ENCODE data around the gene WNK4.

Gene WNK4

DNA sequence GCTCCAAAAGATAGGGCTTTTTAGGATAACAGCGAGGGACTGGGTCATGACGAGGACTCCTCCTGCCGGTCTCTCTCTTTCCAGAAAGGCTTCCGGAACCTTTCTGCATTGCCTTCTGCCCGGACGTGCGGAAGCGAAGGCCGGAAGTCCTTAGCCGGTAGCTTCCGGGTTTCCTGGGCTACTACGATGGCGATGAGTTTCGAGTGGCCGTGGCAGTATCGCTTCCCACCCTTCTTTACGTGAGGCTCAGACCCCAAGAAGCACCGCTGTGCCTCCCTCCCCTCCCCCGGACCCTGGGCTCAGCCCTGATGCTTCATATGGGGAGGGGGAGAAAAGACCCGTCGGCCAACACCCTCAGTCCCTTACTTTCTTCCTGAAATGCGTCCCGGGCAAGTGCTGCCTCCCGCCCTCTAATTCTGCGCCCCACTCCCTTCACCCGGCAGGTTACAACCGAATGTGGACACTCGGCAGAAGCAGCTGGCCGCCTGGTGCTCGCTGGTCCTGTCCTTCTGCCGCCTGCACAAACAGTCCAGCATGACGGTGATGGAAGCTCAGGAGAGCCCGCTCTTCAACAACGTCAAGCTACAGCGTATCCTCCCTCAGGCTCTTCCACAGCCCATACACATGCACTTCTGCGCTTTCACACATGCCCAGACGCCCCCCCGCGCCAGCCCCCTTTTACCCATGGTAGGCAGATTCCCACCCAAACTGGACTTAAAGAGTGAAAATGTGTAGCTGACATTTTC is 6.9 kb upstream of the WNK4 start, which contains the start of gene VPS25:
Gene VPS25 (plus strand): TSS at position 160 of the 746 bp plus-strand sequence. CDS start 27 bp downstream, at position 187.
- DNase-seq: peak; percentile 79 to 86

DNA sequence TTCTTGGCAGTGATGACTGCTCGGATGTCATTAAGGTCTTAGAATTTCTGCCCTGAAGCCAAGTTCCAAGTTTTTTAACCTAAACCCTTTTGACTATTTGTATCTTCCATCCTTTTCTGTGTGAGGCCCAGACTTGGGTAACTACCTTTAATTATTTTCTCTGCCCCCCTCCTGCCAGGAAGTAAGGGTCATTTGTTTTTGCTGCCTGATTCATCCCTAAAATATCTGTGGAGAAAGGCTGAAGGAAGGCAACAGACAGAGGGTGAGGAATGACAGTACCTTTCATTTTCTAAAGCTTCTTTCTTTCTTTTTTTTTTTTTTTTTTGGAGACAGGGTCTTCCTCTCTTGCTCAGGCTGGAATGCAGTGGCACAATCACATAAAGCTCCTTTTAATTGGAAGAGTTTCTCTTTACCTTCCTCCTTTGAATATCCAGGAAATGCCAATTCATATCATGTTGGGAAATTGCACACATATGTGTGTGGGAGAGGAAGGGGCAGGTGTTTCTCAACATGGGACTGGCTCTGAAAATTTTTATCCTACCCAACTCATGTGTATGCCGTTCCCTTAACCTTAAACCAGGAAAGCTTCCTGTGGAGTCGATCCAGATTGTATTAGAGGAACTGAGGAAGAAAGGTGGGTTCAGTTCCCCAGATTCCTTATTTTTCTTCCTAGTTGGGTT is 6.2 kb upstream of the WNK4 start:
- peak in 1 of 2 donors; percentile 64 for DNase-seq

DNA sequence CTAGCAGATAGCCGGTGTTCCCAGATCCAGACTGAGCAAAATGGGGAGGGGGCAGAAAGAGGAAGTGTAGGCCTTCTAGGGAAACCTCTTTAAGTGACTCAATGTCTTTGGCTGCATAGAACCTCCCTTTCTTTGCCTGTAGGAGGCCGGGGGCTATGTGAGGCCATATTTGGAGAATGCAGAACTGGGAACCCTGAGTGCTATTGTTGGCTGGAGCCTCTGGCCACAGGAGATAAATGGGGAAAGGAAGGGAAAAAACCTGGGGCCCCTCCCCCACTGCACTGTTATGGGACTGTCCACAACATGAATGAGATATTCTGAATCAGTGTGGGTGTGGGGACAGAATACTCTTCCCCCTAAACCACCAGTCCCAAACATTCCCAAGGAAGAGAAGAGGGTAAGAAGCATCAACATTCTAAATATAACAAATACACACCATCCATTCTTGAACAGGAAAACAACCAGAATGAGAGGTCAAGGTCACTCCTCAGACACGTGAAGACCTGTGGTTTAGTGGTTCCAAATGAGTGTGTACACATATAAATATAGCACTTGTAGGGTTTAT is 4.8 kb upstream of the WNK4 start:
- DNase-seq: peak; percentile 85 to 95

DNA sequence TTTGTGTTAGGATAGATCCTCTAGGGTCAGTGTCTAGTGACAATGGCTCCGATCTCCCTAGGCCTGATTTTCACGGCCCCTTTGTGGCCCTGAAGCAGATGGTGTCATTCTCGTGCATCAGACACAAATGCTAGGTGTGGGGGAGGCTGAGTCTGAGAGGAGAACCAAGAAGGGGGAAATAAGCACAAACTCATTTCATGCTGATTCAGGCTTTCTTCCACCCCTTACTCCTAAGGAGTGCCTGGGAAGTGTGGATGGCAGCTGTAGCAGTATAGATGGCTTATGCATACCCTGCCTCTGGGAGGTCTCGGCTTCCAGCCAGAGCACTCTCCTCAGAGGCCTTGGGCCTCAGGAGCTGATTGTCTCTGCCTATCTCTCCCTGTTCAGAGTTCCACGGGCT is 1.8 kb upstream of the WNK4 start:
- DNase-seq: no peak

- DNase-seq: no peak
These were observed 990 bp upstream of the WNK4 start for GRCh38 chr17:42779304-42779935.

DNA sequence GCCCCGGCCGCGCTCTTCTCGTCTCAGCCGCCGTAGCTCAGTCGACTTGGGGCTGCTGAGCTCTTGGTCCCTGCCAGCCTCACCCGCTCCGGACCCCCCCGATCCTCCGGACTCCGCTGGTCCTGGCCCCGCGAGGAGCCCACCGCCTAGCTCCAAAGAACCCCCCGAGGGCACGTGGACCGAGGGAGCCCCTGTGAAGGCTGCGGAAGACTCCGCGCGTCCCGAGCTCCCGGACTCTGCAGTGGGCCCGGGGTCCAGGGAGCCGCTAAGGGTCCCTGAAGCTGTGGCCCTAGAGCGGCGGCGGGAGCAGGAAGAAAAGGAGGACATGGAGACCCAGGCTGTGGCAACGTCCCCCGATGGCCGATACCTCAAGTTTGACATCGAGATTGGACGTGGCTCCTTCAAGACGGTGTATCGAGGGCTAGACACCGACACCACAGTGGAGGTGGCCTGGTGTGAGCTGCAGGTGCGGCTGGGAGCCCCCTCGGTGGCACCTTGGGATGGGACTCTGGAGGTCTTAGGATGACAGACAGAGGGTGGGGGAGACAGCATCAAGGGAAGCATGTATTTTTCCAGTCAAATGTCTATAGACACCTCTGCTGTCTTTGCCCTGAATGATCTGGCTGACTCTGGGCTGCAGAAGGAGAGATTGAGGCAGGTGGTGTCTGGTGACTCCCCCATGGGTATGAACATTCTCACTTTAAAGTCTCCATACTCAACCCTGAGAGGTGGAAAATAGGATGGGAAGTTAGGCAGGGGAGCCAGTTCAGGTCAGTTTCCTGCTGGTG is 635 bp downstream of the WNK4 start:
- DNase-seq: no peak

- DNase-seq: no peak
These were observed 1.3 kb downstream of the WNK4 start for GRCh38 chr17:42781639-42782165.

DNA sequence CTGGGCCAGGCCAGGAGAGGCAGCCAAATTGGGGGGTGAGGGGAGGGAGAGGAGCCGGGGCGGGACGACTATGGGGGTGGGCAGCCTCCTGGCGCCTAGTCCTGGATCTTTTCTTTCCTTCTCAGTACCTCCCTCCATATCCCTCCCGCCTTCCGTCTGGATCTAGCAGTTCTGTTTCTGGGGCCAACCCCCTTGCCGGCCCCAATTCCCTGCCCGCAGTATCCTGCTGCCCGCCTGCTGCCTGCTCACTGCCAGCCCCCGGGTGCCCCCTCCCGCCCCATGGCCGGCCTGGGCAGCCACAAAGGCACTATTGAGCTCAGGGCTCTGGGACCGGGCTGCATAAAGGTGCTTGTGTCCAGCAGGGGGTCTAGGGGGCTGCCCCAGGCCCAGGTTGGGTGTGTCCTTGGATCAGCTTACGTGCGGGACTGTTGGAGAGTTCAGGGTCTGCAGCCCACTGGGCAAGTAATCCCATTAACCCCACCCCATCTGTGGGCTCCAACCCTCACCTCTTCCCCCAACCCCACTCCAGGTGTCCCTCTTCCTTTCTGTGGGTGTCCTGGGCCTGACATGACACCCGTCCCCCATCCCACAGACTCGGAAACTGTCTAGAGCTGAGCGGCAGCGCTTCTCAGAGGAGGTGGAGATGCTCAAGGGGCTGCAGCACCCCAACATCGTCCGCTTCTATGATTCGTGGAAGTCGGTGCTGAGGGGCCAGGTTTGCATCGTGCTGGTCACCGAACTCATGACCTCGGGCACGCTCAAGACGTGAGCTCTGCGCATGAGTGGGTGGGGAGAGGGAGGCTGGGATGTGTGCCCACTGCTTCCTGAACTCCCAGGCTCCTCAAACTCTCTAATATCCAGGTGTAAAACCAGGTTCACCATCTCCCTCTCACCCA is 2.0 kb downstream of the WNK4 start:
- DNase-seq: no peak

DNA sequence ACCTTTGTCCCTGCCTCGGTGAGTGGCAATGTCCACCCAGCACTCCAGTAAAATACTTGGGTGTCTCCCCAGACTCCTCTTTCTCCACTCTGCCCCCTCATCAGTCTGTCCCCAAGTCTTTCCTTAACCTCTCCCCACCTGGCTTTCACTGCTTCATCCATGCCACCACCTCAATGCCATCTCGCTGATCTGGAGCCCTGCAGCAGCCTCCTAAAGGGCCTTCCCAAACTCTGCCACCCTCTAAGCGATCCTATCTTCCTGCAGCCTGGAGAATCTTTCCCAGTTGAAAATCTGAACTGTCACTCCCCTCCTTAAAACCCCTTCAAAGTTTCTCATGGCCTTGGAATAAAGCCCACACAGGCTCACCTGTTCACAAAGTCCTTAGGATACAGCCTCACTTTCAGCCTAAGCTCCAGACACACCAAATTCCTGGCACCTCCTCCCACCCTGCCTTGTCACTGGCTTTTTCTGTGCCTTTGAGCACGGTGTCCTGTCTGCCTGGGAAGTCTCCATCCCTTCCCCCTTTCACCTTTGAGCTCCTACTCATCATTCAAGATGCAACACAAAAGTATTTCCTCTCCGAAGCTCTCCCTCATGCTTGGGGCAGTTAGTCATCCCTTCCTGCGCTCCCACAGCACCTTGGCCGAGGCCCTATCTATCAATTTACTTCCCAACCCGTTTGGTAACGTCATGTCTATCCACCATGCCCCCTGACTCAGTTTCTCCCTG is 2.8 kb downstream of the WNK4 start:
- no peak for DNase-seq

GRCh38 chr17:42783791-42784138 is 3.4 kb downstream of the WNK4 start:
- no peak for DNase-seq

DNA sequence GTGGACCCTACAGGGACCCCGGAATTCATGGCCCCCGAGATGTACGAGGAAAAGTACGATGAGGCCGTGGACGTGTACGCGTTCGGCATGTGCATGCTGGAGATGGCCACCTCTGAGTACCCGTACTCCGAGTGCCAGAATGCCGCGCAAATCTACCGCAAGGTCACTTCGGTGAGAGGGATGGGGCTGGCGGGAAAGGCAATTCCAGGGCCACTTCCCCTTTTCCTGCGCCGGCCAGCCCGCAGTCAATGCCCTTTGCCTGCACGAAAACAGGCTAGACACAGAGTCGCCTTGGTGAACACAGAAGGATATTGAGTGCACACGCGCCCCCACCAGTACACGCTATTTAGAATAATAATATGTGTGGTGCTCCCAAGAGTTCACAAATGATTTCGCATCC is 4.0 kb downstream of the WNK4 start:
- DNase-seq: peak in 1 of 2 donors; percentile 40

DNA sequence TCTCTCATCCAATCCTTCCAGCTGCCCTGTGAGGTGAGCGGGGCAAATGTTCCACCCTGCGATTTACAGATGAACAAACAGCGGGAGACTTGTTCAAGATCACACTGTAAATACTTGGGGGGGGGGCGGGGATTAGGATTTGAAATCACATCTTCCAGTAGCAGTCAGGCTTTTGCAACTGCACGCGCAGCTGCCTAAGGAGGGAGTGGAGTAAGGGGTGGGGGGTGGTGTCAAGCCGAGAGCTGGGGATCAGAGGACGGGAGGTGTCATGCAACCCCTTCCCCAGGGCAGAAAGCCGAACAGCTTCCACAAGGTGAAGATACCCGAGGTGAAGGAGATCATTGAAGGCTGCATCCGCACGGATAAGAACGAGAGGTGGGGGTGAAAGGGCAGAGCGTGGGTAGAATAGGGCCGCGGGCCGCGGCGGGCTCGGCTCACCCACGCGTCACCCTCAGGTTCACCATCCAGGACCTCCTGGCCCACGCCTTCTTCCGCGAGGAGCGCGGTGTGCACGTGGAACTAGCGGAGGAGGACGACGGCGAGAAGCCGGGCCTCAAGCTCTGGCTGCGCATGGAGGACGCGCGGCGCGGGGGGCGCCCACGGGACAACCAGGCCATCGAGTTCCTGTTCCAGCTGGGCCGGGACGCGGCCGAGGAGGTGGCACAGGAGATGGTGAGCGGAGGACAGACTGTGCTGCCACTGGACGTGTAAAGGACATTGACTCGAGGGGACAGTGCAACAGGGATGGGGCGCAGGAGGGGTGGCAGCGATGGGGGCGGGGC is 4.6 kb downstream of the WNK4 start:
- no peak for DNase-seq

GRCh38 chr17:42787266-42787665 is 6.9 kb downstream of the WNK4 start:
- no peak for DNase-seq

- DNase-seq: no peak
These were observed 11.5 kb downstream of the WNK4 start for GRCh38 chr17:42791948-42792347.

- DNase-seq: no peak
These were observed 12.1 kb downstream of the WNK4 start for GRCh38 chr17:42792545-42792944.

GRCh38 chr17:42795061-42795460 is 14.7 kb downstream of the WNK4 start:
- no peak for DNase-seq

DNA sequence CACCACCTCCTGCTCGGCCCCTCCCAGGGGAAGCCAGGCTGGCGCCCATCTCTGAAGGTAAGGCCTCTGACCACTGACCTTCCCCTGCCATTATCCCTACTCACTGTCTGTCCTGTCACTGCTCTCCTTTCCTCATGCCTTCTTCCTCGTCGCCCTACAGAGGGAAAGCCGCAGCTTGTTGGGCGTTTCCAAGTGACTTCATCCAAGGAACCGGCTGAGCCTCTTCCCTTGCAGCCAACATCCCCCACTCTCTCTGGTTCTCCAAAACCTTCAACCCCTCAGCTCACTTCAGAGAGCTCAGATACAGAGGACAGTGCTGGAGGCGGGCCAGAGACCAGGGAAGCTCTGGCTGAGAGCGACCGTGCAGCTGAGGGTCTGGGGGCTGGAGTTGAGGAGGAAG is 15.1 kb downstream of the WNK4 start:
- no peak for DNase-seq

DNA sequence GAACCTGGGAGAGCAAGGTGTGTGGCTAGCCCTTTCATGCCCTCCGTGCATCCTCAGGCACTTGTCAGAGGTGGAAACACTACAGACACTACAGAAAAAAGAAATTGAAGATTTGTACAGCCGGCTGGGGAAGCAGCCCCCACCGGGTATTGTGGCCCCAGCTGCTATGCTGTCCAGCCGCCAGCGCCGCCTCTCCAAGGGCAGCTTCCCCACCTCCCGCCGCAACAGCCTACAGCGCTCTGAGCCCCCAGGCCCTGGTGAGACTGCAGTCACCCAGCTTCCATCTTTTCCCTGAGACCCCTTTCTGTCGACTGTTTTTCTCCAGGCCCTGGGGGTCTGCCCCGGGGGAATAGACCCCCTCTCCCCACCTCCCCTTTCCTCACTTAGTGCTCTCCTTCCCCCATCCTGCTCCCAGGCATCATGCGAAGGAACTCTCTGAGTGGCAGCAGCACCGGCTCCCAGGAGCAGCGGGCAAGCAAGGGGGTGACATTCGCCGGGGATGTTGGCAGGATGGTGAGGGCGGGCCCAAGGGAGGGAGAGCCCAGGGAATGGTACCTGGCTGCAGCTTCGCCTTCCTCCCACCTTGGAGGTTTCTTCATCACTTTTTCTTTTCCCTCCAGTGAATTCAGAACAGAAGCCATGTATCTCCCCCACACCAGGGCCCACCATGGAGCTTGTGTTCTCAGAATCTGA is 15.8 kb downstream of the WNK4 start:
- no peak for DNase-seq
